ENCODE data around the gene RUNX2. TPM values are rescaled to one million over a fixed set of nuclear protein-coding genes. Genes with fewer than 3 reads are reported as not detected.
"Not testable (repeated sequence)": the region's sequence is repeated elsewhere in the genome, so short reads cannot be mapped to it uniquely, and the experiment has no call there.

The RUNX2 gene
- total and polyA plus RNA-seq, 9 of the 15 experiments (the other 6 are each of a cell fraction or from before 2014, with no cell fraction given): 0.29 to 1.00 (median 0.43) TPM

GRCh38 chr6:45286707-45287106 is 41.4 kb upstream of the RUNX2 start:
- H4K20me1 ChIP-seq (replicated peaks; ENCODE audit: control insufficient read depth, insufficient read depth, low read length); H3K79me2 ChIP-seq (ENCODE audit: control insufficient read depth, insufficient read depth, low read length); H3K4me2 ChIP-seq (ENCODE audit: insufficient read depth, low read length); DNase-seq (ENCODE audit: extremely low read depth in 1 of 4, low spot score in 3 of 4); H3K27me3 ChIP-seq (ENCODE audit: control insufficient read depth in 2 of 2, insufficient read depth in 2 of 2, low read length in 2 of 2); H3K9me3 ChIP-seq (replicated peaks; ENCODE audit: control insufficient read depth, insufficient read depth, low read depth, low read length); intact Hi-C loops (cut with micrococcal nuclease); POLR2A ChIA-PET; H3K36me3 ChIP-seq (ENCODE audit: control insufficient read depth, insufficient read depth, low read length); FAIRE-seq; in situ Hi-C loops (cut with MboI); H2AFZ ChIP-seq (ENCODE audit: low read depth, low read length); H3K9ac ChIP-seq (ENCODE audit: insufficient read depth in 1 of 2, low read depth in 2 of 2, low read length in 2 of 2); BruUV-seq (replicated peaks); H3K4me3 ChIP-seq; ATAC-seq; CTCF ChIA-PET (ENCODE audit: low intra/inter-chr PET ratio); H3K4me1 ChIP-seq (replicated peaks in 1 of 2; ENCODE audit: control insufficient read depth in 2 of 2, insufficient read depth in 2 of 2, low read length in 2 of 2); H3K27ac ChIP-seq (ENCODE audit: extremely low read depth, low read depth, low read length); H3K9me1 ChIP-seq (ENCODE audit: control insufficient read depth, insufficient read depth, low read length): not testable (repeated sequence)
- 82% methylated on average over 1 of the region's 3 CpGs for WGBS (ENCODE audit: insufficient coverage, low coverage, missing lambda C conversion rate)
- TF ChIP-seq ZNF146 (CRISPR knock-in tag; IDR thresholded peaks at IDR 0.05; ENCODE audit: unreplicated experiment): peak; percentile 32
- TF ChIP-seq BCOR (IDR thresholded peaks at IDR 0.05): peak; percentile 81

- Histone ChIP-seq H3K36me3 (ENCODE audit: control insufficient read depth, insufficient read depth, low read length) (no peaks in the 10 kb centered on the region), H3K9me3 (replicated peaks; ENCODE audit: control insufficient read depth, insufficient read depth, low read depth, low read length) (peaks cover 11% of the 10 kb centered on the region; the same call in 1 of the 2 replicates), H3K27ac (ENCODE audit: extremely low read depth, low read depth, low read length) (no peak overlapping the region), H3K27me3 (ENCODE audit: control insufficient read depth in 2 of 2, insufficient read depth in 2 of 2, low read length in 2 of 2) (no peaks in the 10 kb centered on the region), H3K4me2 (ENCODE audit: insufficient read depth, low read length) (no peak overlapping the region), H3K79me2 (ENCODE audit: control insufficient read depth, insufficient read depth, low read length) (no peaks in the 10 kb centered on the region), H3K9ac (ENCODE audit: insufficient read depth in 1 of 2, low read depth in 2 of 2, low read length in 2 of 2) (no peak overlapping the region), H3K4me1 (replicated peaks in 1 of 2; ENCODE audit: control insufficient read depth in 2 of 2, insufficient read depth in 2 of 2, low read length in 2 of 2) (peaks cover 2 to 13% of the 10 kb centered on the region in 2 experiments; a peak in 3 of 5 replicates), H4K20me1 (replicated peaks; ENCODE audit: control insufficient read depth, insufficient read depth, low read length) (no peaks in the 10 kb centered on the region), H2AFZ (ENCODE audit: low read depth, low read length) (no peak overlapping the region), H3K4me3 (no peak overlapping the region), H3K9me1 (ENCODE audit: control insufficient read depth, insufficient read depth, low read length) (no peaks in the 10 kb centered on the region)
- TF ChIP-seq MAFG (tag; conservative IDR thresholded peaks at IDR 0.05): 0 out of 2 replicates have a peak, but pooled peaks have one; percentile 22
- TF ChIP-seq ZNF121 (CRISPR knock-in tag; conservative IDR thresholded peaks at IDR 0.05): 0 out of 2 replicates have a peak, but pooled peaks have one; percentile 29
- peak; percentile 54; the same call in 1 of the 2 replicates for TF ChIP-seq C11orf30 (IDR thresholded peaks at IDR 0.05; ENCODE audit: low read depth)
- TF ChIP-seq PTTG1 (tag; IDR thresholded peaks at IDR 0.05; ENCODE audit: low read depth): no peak
- TF ChIP-seq ZNF316 (IDR thresholded peaks at IDR 0.05): peak; percentile 74
- 85% methylated on average over 5 of the region's 5 CpGs for WGBS (ENCODE audit: insufficient coverage, low coverage, missing lambda C conversion rate)
- DNase-seq (ENCODE audit: extremely low read depth in 1 of 4, low spot score in 3 of 4): no peak
- in situ Hi-C loops (cut with MboI) (no loop called here), intact Hi-C loops (cut with micrococcal nuclease) (loop anchor here (5.0 kb wide), 1 partner anchor 103 kb away; no protein-coding TSS in a partner anchor)
- no peak for ATAC-seq
- FAIRE-seq: no peak
- ChIA-PET CTCF (ENCODE audit: low intra/inter-chr PET ratio) (no interaction called here), POLR2A (no interaction called here)
- no TSS peak for BruUV-seq (replicated peaks)
Measured at GRCh38 chr6:45289751-45290514, 38.2 kb upstream of the RUNX2 start.

Data from K562 (cell line).